GM23248 (cell line): ENCODE results near the gene NR2C1. TPM values are rescaled to one million over a fixed set of nuclear protein-coding genes. Genes with fewer than 3 reads are reported as not detected.
"Not testable (repeated sequence)": the region's sequence is repeated elsewhere in the genome, so short reads cannot be mapped to it uniquely, and the experiment has no call there.

ENCODE experiments used
- DNase-seq: peaks from one replicate; pipeline ENCODE4 v3.0.0-alpha.2; 2015
- H2AFZ ChIP-seq: fragments of 200-600 bp; sonication (generic); 2 replicates; pipeline ENCODE4 v1.6.1; 2016; ENCODE audit warnings: antibody characterized with exemption
- H3F3A ChIP-seq: fragments of 200-600 bp; sonication (generic); 2 replicates; pipeline ENCODE4 v1.6.1; 2016; ENCODE audit warnings: mild to moderate bottlenecking, antibody characterized with exemption, mixed run types; ENCODE audit not compliant: insufficient read depth
- H3K27ac ChIP-seq: fragments of 200-600 bp; sonication (generic); 2 replicates; pipeline ENCODE4 v1.5.1; 2016; ENCODE audit warnings: mild to moderate bottlenecking
- H3K27me3 ChIP-seq: fragments of 200-600 bp; sonication (generic); replicated peaks from 2 replicates; pipeline ENCODE4 v1.6.1; 2016; ENCODE audit warnings: mild to moderate bottlenecking; ENCODE audit not compliant: insufficient read depth
- H3K36me3 ChIP-seq: fragments of 200-600 bp; sonication (generic); 2 replicates; pipeline ENCODE4 v1.6.1; 2016; ENCODE audit warnings: low read depth, mild to moderate bottlenecking
- H3K4me1 ChIP-seq: fragments of 200-600 bp; sonication (generic); 2 replicates; pipeline ENCODE4 v1.6.1; 2016; ENCODE audit warnings: mild to moderate bottlenecking; ENCODE audit not compliant: insufficient read depth
- H3K4me2 ChIP-seq: fragments of 200-600 bp; sonication (generic); one replicate; pipeline ENCODE4 v1.6.1; 2016; ENCODE audit warnings: mild to moderate bottlenecking; ENCODE audit not compliant: unreplicated experiment
- H3K4me3 ChIP-seq: fragments of 200-600 bp; sonication (generic); 2 replicates; pipeline ENCODE4 v1.5.1; 2016; ENCODE audit warnings: mild to moderate bottlenecking
- H3K79me2 ChIP-seq: fragments of 200-600 bp; sonication (generic); 2 replicates; pipeline ENCODE4 v1.6.1; 2016; ENCODE audit warnings: mild to moderate bottlenecking; ENCODE audit not compliant: insufficient read depth
- H3K9ac ChIP-seq: fragments of 200-600 bp; sonication (generic); 2 replicates; pipeline ENCODE4 v1.6.1; 2016; ENCODE audit warnings: mild to moderate bottlenecking
- H3K9me2 ChIP-seq: fragments of 200-600 bp; sonication (generic); 2 replicates; pipeline ENCODE4 v1.6.1; 2016; ENCODE audit warnings: mixed run types, mild to moderate bottlenecking, moderate library complexity; ENCODE audit not compliant: insufficient read depth
- H3K9me3 ChIP-seq: fragments of 200-600 bp; sonication (generic); one replicate; pipeline ENCODE4 v1.6.1; 2017; ENCODE audit warnings: low read depth
- H4K20me1 ChIP-seq: fragments of 200-600 bp; sonication (generic); 2 replicates; pipeline ENCODE4 v1.6.0; 2016; ENCODE audit not compliant: insufficient read depth
- EZH2 ChIP-seq: fragments of 200-600 bp; sonication (generic); IDR thresholded peaks from 2 replicates; pipeline ENCODE4 v1.6.1; 2018; ENCODE audit warnings: antibody characterized with exemption, mild to moderate bottlenecking; ENCODE audit not compliant: insufficient read depth, poor library complexity, severe bottlenecking
- EZH2phosphoT487 ChIP-seq: fragments of 200-600 bp; sonication (generic); IDR thresholded peaks from 2 replicates; pipeline ENCODE4 v1.6.1; 2018; ENCODE audit warnings: antibody characterized with exemption, moderate library complexity, mild to moderate bottlenecking, low read depth; ENCODE audit not compliant: insufficient read depth
- WGBS, 2 experiments: methylation state at CpG; one replicate each; pipeline ENCODE4 v1.1.6; 2015 to 2017; ENCODE audit warnings: low lambda C conversion rate in 2 of 2, low coverage in 1 of 2; ENCODE audit errors: missing lambda C conversion rate in 2 of 2; 5-methylcytosine and 5-hydroxymethylcytosine counted together
- in situ Hi-C: fragments of 300-500 bp; cut with MboI; formaldehyde crosslinking; loops from 2 replicates; pipeline ENCODE4 v1.15.0; 2020
- polyA plus RNA-seq: library from polyadenylated mRNA; unstranded; fragments of >200 nt; fragmentation: Nextera tagmentation; extraction: Ambion mirVana; gene quantifications from 2 replicates; pipeline ENCODE4 v1.2.1, GENCODE V29; 2016
- total RNA-seq: library from RNA; depleted of rRNA; stranded (reverse); fragments of >200 nt; shearing (Covaris generic); gene quantifications from 2 replicates; pipeline ENCODE4 v1.2.3, GENCODE V29; 2014

NR2C1 gene
- total and polyA plus RNA-seq, 2 experiments from 2014 or later: 28.0 to 32.9 TPM

GRCh38 chr12:95100264-95101190 lies 27.1 kb upstream of the NR2C1 start:
- H3K9me2 ChIP-seq: no peaks in the 10 kb centered on the region
- in situ Hi-C loops: loop anchor here (25.0 kb wide), 1 partner anchor 437 kb away; no protein-coding TSS in a partner anchor
- H3K4me2 ChIP-seq: no peak overlapping the region
- DNase-seq: no peak
- H3K27me3 ChIP-seq: no peaks in the 10 kb centered on the region
- H3K36me3 ChIP-seq: no peaks in the 10 kb centered on the region
- H3K4me1 ChIP-seq: no peaks in the 10 kb centered on the region
- no peak overlapping the region for H3K9ac ChIP-seq
- H3K79me2 ChIP-seq: no peaks in the 10 kb centered on the region
- no peak overlapping the region for H3K4me3 ChIP-seq
- no peaks in the 10 kb centered on the region for H3K9me3 ChIP-seq
- H3K27ac ChIP-seq: no peak overlapping the region
- no peaks in the 10 kb centered on the region for H3F3A ChIP-seq
- 89 to 91% methylated on average over 11 of the region's 11 CpGs for WGBS, 2 experiments
- H4K20me1 ChIP-seq: no peaks in the 10 kb centered on the region
- TF ChIP-seq EZH2 (no peak), EZH2phosphoT487 (no peak)
- no peak overlapping the region for H2AFZ ChIP-seq

GRCh38 chr12:95099270-95099790 lies 25.9 kb upstream of the NR2C1 start:
- no peak for DNase-seq
- H3K9ac ChIP-seq: no peak overlapping the region
- H3K9me2 ChIP-seq: no peaks in the 10 kb centered on the region
- no peak overlapping the region for H3K4me2 ChIP-seq
- no peak for TF ChIP-seq EZH2
- no peaks in the 10 kb centered on the region for H3K79me2 ChIP-seq
- H3K27ac ChIP-seq: no peak overlapping the region
- H3K27me3 ChIP-seq: no peaks in the 10 kb centered on the region
- no peaks in the 10 kb centered on the region for H3K4me1 ChIP-seq
- H2AFZ ChIP-seq: no peak overlapping the region
- in situ Hi-C loops: no loop called here
- no peak overlapping the region for H3K4me3 ChIP-seq
- H4K20me1 ChIP-seq: no peaks in the 10 kb centered on the region
- WGBS, 2 experiments: 88 to 96% methylated on average over 4 of the region's 4 CpGs
- no peaks in the 10 kb centered on the region for H3K36me3 ChIP-seq
- H3F3A ChIP-seq: no peaks in the 10 kb centered on the region
- no peaks in the 10 kb centered on the region for H3K9me3 ChIP-seq

- Histone ChIP-seq H3K27me3 (no peaks in the 10 kb centered on the region), H3K9me3 (no peaks in the 10 kb centered on the region), H3F3A (no peaks in the 10 kb centered on the region), H3K9ac (no peak overlapping the region), H2AFZ (no peak overlapping the region), H3K27ac (no peak overlapping the region), H3K36me3 (no peaks in the 10 kb centered on the region), H3K4me1 (no peaks in the 10 kb centered on the region), H3K4me3 (no peak overlapping the region), H4K20me1 (no peaks in the 10 kb centered on the region), H3K4me2 (no peak overlapping the region), H3K79me2 (no peaks in the 10 kb centered on the region), H3K9me2 (no peaks in the 10 kb centered on the region)
- DNase-seq: no peak
- TF ChIP-seq EZH2phosphoT487: no peak
- TF ChIP-seq EZH2: no peak
- in situ Hi-C loops: no loop called here
- WGBS, 2 experiments: 12 to 13% methylated on average over 3 of the region's 3 CpGs
Observed at GRCh38 chr12:95096852-95097251, 23.4 kb upstream of the NR2C1 start.

- Histone ChIP-seq H3K27me3 (no peaks in the 10 kb centered on the region), H3K9me3 (no peaks in the 10 kb centered on the region), H2AFZ (no peak overlapping the region), H3K4me1 (no peaks in the 10 kb centered on the region), H3K27ac (no peak overlapping the region), H3K4me3 (no peak overlapping the region), H3K9me2 (no peaks in the 10 kb centered on the region), H3K4me2 (no peak overlapping the region), H4K20me1 (no peaks in the 10 kb centered on the region), H3K9ac (no peak overlapping the region), H3K79me2 (no peaks in the 10 kb centered on the region), H3K36me3 (no peaks in the 10 kb centered on the region), H3F3A (no peaks in the 10 kb centered on the region)
- no peak for DNase-seq
- 90 to 92% methylated on average over 2 of the region's 2 CpGs for WGBS, 2 experiments
- in situ Hi-C loops: no loop called here
- no peak for TF ChIP-seq EZH2phosphoT487
- no peak for TF ChIP-seq EZH2
Observed at GRCh38 chr12:95096378-95096777, 23.0 kb upstream of the NR2C1 start.

GRCh38 chr12:95095866-95096265 lies 22.4 kb upstream of the NR2C1 start:
- WGBS, 2 experiments: 84 to 92% methylated on average over 2 of the region's 2 CpGs
- H3K79me2 ChIP-seq, in situ Hi-C loops: not testable (repeated sequence)

More at GRCh38 chr12:95095866-95096265, 22.4 kb upstream of the NR2C1 start:
- DNase-seq, H3F3A ChIP-seq, H3K36me3 ChIP-seq, H3K9me3 ChIP-seq, H3K27me3 ChIP-seq, H3K4me1 ChIP-seq, H2AFZ ChIP-seq, H3K4me2 ChIP-seq, H3K27ac ChIP-seq, H3K9me2 ChIP-seq, H4K20me1 ChIP-seq, H3K4me3 ChIP-seq, H3K9ac ChIP-seq: not testable (repeated sequence)
